Lower leg skin (tissue), 3 donors: ENCODE measurements around the gene GNAS-AS1.

ENCODE experiments used
- POLR2A ChIP-seq, 2 donors: fragments of 450-650 bp; IDR thresholded peaks; one replicate each; pipeline ENCODE4 v1.6.1; 2016 to 2017; ENCODE audit warnings: antibody characterized with exemption in 2 of 2, mild to moderate bottlenecking in 1 of 2, moderate library complexity in 1 of 2
- TF ChIP-seq, protein P1 (sequence below), 3 donors: fragments of 450-650 bp; IDR thresholded peaks; one replicate each; pipeline ENCODE4 v1.5.1; 2016; ENCODE audit warnings: antibody characterized with exemption in 3 of 3, mild to moderate bottlenecking in 3 of 3, moderate library complexity in 2 of 3

DNA sequence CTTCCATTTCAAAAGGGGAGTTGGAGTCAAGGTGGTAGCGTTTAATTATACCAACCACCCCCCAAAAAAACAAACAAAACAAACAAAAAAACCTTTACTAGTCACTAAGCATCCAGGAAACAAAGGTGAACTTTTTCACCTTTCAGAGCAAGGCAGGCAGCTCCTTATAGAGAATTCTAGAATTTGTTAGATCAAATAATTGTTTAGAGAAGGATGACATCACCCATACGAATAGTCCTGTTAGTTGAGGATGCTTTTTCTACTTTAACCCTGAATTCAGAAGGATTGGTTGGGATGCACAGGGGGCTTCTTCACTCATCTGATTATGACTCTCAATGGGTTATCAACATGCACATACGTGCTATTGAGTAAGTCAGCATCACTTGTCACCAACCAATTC, 46.1 kb upstream of the GNAS-AS1 start:
- TF ChIP-seq, protein P1, sequence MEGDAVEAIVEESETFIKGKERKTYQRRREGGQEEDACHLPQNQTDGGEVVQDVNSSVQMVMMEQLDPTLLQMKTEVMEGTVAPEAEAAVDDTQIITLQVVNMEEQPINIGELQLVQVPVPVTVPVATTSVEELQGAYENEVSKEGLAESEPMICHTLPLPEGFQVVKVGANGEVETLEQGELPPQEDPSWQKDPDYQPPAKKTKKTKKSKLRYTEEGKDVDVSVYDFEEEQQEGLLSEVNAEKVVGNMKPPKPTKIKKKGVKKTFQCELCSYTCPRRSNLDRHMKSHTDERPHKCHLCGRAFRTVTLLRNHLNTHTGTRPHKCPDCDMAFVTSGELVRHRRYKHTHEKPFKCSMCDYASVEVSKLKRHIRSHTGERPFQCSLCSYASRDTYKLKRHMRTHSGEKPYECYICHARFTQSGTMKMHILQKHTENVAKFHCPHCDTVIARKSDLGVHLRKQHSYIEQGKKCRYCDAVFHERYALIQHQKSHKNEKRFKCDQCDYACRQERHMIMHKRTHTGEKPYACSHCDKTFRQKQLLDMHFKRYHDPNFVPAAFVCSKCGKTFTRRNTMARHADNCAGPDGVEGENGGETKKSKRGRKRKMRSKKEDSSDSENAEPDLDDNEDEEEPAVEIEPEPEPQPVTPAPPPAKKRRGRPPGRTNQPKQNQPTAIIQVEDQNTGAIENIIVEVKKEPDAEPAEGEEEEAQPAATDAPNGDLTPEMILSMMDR (IDR thresholded peaks at IDR 0.05): no peak
- TF ChIP-seq POLR2A (IDR thresholded peaks at IDR 0.05): no peak
